Peyer's patch (tissue), 4 donors: ENCODE measurements around the gene UNCX. TPM values are rescaled to one million over a fixed set of nuclear protein-coding genes. Genes with fewer than 3 reads are reported as not detected.

Source experiments
- DNase-seq, 3 donors: peaks; one replicate each; pipeline ENCODE4 v3.0.0-alpha.2; 2017 to 2019
- H3K27ac ChIP-seq, 4 donors: fragments of 200-600 bp; sonication (generic); one replicate each; pipeline ENCODE4 v1.5.1; 2016 to 2019
- H3K27me3 ChIP-seq, 2 donors: fragments of 200-600 bp; sonication (generic); one replicate each; pipeline ENCODE4 v1.5.1; 2019
- H3K36me3 ChIP-seq, 3 donors: fragments of 200-600 bp; sonication (generic); one replicate each; pipeline ENCODE4 v1.5.1; 2016 to 2019
- H3K4me1 ChIP-seq, 4 donors: fragments of 200-600 bp; sonication (generic); one replicate each; pipeline ENCODE4 v1.5.1; 2016 to 2019
- H3K4me3 ChIP-seq, 4 donors: fragments of 200-600 bp; sonication (generic); 1 replicate in 3 of 4; 2 replicates in 1 of 4; pipeline ENCODE4 v1.5.1; 2016 to 2019; ENCODE audit warnings: mild to moderate bottlenecking in 1 of 4
- H3K9me3 ChIP-seq, 4 donors: fragments of 200-600 bp; sonication (generic); one replicate each; pipeline ENCODE4 v1.5.1; 2016 to 2019; ENCODE audit warnings: mild to moderate bottlenecking in 1 of 4
- POLR2A ChIP-seq, 2 donors: fragments of 450-650 bp; IDR thresholded peaks; one replicate each; pipeline ENCODE4 v1.5.1; 2017; ENCODE audit warnings: antibody characterized with exemption in 2 of 2, mild to moderate bottlenecking in 2 of 2, moderate library complexity in 2 of 2
- total RNA-seq, 4 donors: library from RNA; depleted of rRNA; stranded (reverse); fragments of >200 nt; gene quantifications; one replicate each; pipeline ENCODE4 v1.1.0, GENCODE V29; 2016
- TF ChIP-seq, protein P1 (sequence below), 6 experiments: fragments of 450-650 bp in 4 of 6; fragments of 200-600 bp in 2 of 6; sonication (generic) in 1 of 6; IDR thresholded peaks; one replicate each; pipeline ENCODE4 v1.5.1; 2017 to 2019; ENCODE audit warnings: antibody characterized with exemption in 6 of 6, mild to moderate bottlenecking in 3 of 6, moderate library complexity in 1 of 6

The UNCX gene
- total RNA-seq, 4 donors from 2014 or later = not detected

- Histone ChIP-seq H3K4me1 (peaks cover 0 to 27% (median 2%) of the 10 kb centered on the region in 4 donors), H3K36me3 (no peaks in the 10 kb centered on the region), H3K27ac (no peak overlapping the region), H3K27me3 (peaks cover 0 to 88% of the 10 kb centered on the region in 2 donors), H3K4me3 (no peak overlapping the region), H3K9me3 (peaks cover 0 to under 1% (median 0%) of the 10 kb centered on the region in 4 donors)
- DNase-seq = no peak
- no peak for TF ChIP-seq POLR2A (IDR thresholded peaks at IDR 0.05)
- TF ChIP-seq, protein P1, sequence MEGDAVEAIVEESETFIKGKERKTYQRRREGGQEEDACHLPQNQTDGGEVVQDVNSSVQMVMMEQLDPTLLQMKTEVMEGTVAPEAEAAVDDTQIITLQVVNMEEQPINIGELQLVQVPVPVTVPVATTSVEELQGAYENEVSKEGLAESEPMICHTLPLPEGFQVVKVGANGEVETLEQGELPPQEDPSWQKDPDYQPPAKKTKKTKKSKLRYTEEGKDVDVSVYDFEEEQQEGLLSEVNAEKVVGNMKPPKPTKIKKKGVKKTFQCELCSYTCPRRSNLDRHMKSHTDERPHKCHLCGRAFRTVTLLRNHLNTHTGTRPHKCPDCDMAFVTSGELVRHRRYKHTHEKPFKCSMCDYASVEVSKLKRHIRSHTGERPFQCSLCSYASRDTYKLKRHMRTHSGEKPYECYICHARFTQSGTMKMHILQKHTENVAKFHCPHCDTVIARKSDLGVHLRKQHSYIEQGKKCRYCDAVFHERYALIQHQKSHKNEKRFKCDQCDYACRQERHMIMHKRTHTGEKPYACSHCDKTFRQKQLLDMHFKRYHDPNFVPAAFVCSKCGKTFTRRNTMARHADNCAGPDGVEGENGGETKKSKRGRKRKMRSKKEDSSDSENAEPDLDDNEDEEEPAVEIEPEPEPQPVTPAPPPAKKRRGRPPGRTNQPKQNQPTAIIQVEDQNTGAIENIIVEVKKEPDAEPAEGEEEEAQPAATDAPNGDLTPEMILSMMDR (IDR thresholded peaks at IDR 0.05) = no peak
These were observed 4.4 kb downstream of the UNCX start for GRCh38 chr7:1236831-1237701.

GRCh38 chr7:1237704-1238255, 5.1 kb downstream of the UNCX start:
- peaks cover 0 to 7% (median 0%) of the 10 kb centered on the region in 4 donors for H3K9me3 ChIP-seq
- no peaks in the 10 kb centered on the region for H3K36me3 ChIP-seq
- H3K4me3 ChIP-seq = no peak overlapping the region
- no peak overlapping the region for H3K27ac ChIP-seq
- no peak for DNase-seq
- H3K27me3 ChIP-seq = peaks cover 4 to 88% of the 10 kb centered on the region in 2 donors
- TF ChIP-seq, protein P1 (IDR thresholded peaks at IDR 0.05) = no peak
- no peak for TF ChIP-seq POLR2A (IDR thresholded peaks at IDR 0.05)
- H3K4me1 ChIP-seq = peaks cover 0 to 29% (median 2%) of the 10 kb centered on the region in 4 donors

DNA sequence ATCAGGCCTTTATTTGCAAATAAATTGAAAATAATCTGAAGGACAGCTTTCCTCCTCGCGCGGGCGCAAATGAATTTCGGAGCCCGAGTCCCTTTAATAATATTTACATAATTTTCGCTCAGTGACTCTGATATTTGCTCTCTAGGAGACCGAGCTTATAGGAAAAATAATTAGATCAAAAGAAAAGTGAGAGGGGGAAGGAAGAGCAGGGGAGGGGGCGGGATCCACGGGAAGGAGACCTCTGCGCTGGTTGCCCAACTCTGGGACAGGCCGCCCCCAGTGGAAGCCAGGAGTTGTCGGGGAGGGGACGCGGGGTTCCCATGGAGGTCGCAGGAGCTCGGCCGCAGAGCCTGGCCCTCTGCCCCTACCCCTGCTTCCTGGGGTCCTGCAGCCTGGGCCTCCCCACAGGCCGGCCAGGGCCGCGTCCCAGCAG, 5.8 kb downstream of the UNCX start:
- peaks cover 0 to 9% (median 0%) of the 10 kb centered on the region in 4 donors for H3K9me3 ChIP-seq
- no peak overlapping the region for H3K4me3 ChIP-seq
- H3K4me1 ChIP-seq = peaks cover 0 to 29% (median 2%) of the 10 kb centered on the region in 4 donors
- no peak overlapping the region for H3K27ac ChIP-seq
- H3K36me3 ChIP-seq = no peaks in the 10 kb centered on the region
- no peak for DNase-seq
- peaks cover 8 to 88% of the 10 kb centered on the region in 2 donors for H3K27me3 ChIP-seq
- TF ChIP-seq POLR2A (IDR thresholded peaks at IDR 0.05) = no peak
- TF ChIP-seq, protein P1 (IDR thresholded peaks at IDR 0.05) = no peak

DNA sequence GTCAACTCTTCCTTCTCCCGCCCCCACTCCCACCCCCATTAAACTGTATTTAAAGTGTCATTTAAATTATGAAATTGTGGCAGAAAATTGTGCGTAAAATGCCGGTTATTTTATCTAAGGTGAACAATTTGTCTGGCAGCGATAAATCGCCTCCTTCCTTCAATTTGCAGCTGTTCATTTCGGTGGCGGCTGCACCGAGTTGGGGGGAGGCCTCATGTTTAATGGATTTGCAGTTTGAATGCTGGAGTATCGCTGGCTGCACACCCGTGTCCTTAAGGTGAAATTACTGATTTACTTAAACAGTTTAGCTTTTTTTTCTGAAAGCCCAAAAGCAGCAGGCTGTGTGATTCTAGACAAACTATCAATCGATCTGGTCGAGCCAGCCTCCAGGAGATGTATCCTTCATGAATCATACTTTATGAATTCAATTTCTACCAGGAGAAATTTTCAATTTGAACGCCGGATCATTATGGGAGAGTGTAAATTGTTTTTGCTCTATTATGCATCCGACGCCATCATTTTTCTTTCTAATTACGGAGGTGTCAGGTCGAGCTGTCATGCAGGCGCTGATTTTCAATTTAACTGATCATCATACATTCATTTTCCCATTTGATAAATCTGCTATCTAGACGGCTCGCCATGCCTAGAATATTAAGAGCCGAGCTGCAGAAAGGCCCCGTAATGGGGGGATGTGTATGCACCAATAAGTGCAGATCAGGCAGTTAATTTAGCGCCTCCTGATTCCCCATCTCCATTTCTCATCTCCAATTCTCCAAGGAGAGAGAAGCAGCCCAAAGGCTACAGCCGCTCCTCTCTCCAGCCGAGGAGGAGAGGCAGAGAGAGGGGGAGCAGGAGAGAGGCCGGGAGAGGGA, 6.5 kb downstream of the UNCX start:
- Histone ChIP-seq H3K27me3 (peaks cover 8 to 88% of the 10 kb centered on the region in 2 donors), H3K27ac (no peak overlapping the region), H3K36me3 (no peaks in the 10 kb centered on the region), H3K4me1 (peaks cover 0 to 29% (median 2%) of the 10 kb centered on the region in 4 donors), H3K4me3 (no peak overlapping the region), H3K9me3 (peaks cover 0 to 9% (median 0%) of the 10 kb centered on the region in 4 donors)
- no peak for DNase-seq
- TF ChIP-seq POLR2A (IDR thresholded peaks at IDR 0.05) = no peak
- TF ChIP-seq, protein P1 (IDR thresholded peaks at IDR 0.05) = no peak

DNA sequence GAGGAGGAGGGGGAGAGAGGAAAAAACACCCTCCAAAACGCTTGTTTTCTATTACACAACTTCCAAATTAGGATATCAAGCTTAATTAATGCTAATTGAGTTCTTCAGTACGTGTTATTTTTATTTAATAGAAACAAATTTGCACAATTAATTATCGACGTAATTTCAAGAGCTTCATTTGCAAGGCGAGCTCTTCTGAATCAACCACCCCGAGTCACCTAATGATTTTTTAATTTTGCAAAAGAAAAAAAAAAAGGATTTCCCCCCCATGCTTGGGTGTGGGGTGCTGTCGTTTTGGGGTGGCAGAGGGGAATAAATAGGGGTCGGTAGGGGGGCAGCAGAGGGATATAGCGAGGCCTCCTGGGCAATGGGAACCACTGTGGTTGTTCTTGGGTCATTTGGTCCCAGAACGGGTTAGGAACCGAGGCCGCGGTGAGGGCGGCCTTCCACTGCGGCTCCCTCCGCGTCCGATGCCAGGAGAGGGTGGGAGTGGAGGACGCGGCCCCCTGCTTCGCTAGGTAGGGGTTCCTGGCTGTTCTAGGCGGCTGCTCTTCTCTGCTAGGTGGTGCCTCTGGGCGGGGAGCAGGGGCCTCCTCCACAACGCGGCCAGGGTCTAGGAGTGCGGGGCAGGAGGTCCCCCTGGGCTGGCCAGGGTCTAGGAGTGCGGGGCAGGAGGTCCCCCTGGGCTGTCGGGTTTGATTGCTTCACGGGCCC, 7.3 kb downstream of the UNCX start:
- Histone ChIP-seq H3K27ac (no peak overlapping the region), H3K27me3 (peaks cover 8 to 86% of the 10 kb centered on the region in 2 donors), H3K4me3 (no peak overlapping the region), H3K4me1 (peaks cover 0 to 27% (median under 1%) of the 10 kb centered on the region in 4 donors), H3K9me3 (peaks cover 0 to 9% (median 0%) of the 10 kb centered on the region in 4 donors), H3K36me3 (no peaks in the 10 kb centered on the region)
- no peak for TF ChIP-seq POLR2A (IDR thresholded peaks at IDR 0.05)
- TF ChIP-seq, protein P1 (IDR thresholded peaks at IDR 0.05) = no peak
- DNase-seq = no peak
